Measurements from ENCODE around the gene TRIM43. TPM values are rescaled to one million over a fixed set of nuclear protein-coding genes. Genes with fewer than 3 reads are reported as not detected.
"Not testable (repeated sequence)": the region's sequence is repeated elsewhere in the genome, so short reads cannot be mapped to it uniquely, and the experiment has no call there.

TRIM43 gene
- total RNA-seq (not detected), polyA plus RNA-seq (not detected)

DNA sequence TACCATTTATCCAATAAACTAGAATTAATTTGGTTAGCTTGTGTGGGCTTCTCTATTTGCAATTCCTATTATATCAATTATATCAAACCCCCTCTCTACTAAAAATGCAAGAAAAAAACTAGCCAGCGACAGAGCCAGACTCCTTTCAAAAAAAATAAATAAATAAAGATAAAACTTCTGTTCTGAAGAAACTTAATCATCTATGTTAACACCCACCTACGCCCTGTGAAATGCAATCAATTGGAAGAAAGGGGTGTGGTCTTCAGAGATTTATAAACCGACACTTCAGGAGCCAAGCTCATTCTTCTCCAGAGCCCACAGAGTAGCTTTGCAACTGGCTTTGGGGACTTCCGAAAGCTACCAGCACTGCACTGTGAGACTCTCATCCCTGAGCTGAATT, at the start of gene TRIM43:
Gene TRIM43 (plus strand): TSS at position 301 of the 400 bp plus-strand sequence. CDS start 2,023 bp downstream, outside the sequence.
- H3K9me3 ChIP-seq; intact Hi-C loops (cut with DNase I): not testable (repeated sequence)
- 91 to 100% methylated on average over 1 of the region's 4 CpGs for WGBS, 2 donors

GRCh38 chr2:95551055-95551568, 40.7 kb upstream of the TRIM43 start:
- TF ChIP-seq POLR2AphosphoS5 (IDR thresholded peaks at IDR 0.05): no peak
- TF ChIP-seq POLR2A (IDR thresholded peaks at IDR 0.05): no peak
- TF ChIP-seq CTCF (IDR thresholded peaks at IDR 0.05): no peak
- no peak for TF ChIP-seq EP300 (IDR thresholded peaks at IDR 0.05)
- H3K9me3 ChIP-seq: no peaks in the 10 kb centered on the region
- no peaks in the 10 kb centered on the region for H3K27me3 ChIP-seq
- H3K4me1 ChIP-seq: no peaks in the 10 kb centered on the region
- DNase-seq: no peak
- intact Hi-C loops (cut with DNase I): no loop called here
- H3K27ac ChIP-seq: no peak overlapping the region
- no peaks in the 10 kb centered on the region for H3K36me3 ChIP-seq
- no peak overlapping the region for H3K4me3 ChIP-seq
- WGBS, 2 donors: 63 to 79% methylated on average over 17 of the region's 17 CpGs

More for the DNA sequence above, at the start of gene TRIM43:
- not testable (repeated sequence) for H3K36me3 ChIP-seq, DNase-seq, H3K4me3 ChIP-seq, H3K27ac ChIP-seq, H3K4me1 ChIP-seq, H3K27me3 ChIP-seq

DNA sequence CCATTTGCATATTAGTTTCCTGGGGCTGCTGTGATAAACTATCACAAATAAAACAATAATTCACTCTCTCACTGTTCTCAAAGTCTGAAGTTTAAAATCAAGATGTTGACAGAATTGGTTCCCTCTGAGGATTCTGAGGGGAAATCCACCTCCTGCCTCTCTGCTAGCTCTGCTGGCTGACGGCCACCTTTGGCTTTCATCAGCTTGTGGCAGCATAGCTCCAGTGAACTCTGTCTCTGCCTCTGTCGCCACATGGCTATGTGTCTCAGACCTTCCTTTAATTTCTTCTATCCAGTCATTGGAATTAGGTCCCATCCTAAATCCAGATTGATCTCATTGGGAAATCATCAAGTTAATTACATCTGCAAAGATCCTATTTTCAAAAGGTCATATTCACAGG, 38.9 kb upstream of the TRIM43 start:
- Histone ChIP-seq H3K4me3 (no peak overlapping the region), H3K4me1 (no peaks in the 10 kb centered on the region), H3K9me3 (no peaks in the 10 kb centered on the region), H3K27ac (no peak overlapping the region), H3K27me3 (no peaks in the 10 kb centered on the region), H3K36me3 (no peaks in the 10 kb centered on the region)
- intact Hi-C loops (cut with DNase I): no loop called here
- no peak for TF ChIP-seq POLR2AphosphoS5 (IDR thresholded peaks at IDR 0.05)
- TF ChIP-seq POLR2A (IDR thresholded peaks at IDR 0.05): no peak
- no peak for TF ChIP-seq CTCF (IDR thresholded peaks at IDR 0.05)
- no peak for TF ChIP-seq EP300 (IDR thresholded peaks at IDR 0.05)
- DNase-seq: no peak
- WGBS, 2 donors: 58 to 71% methylated on average over 2 of the region's 2 CpGs

DNA sequence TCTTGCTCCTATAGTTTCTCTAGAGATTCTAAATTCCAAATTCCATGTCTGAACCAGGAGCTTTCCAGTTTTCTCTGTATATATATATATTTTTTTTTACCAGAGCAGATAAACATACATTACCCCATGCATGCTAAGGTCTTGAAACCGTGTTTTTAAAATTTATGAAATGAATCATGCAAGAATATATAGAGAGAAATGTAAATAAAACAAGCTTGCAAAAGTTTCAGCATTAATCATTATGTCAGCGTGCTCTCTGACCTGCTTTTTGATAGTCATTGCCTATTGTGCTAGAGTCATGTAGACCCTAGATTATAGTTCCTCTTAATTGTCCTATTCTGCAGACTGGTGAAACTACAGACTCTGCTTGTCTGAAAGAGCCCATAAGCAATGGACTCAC, 22.6 kb upstream of the TRIM43 start:
- no peak for DNase-seq
- H3K4me1 ChIP-seq: no peaks in the 10 kb centered on the region
- 18 to 54% methylated on average over 2 of the region's 2 CpGs for WGBS, 2 donors
- no peak overlapping the region for H3K27ac ChIP-seq
- TF ChIP-seq EP300 (IDR thresholded peaks at IDR 0.05): no peak
- TF ChIP-seq POLR2A (IDR thresholded peaks at IDR 0.05): no peak
- no peak for TF ChIP-seq CTCF (IDR thresholded peaks at IDR 0.05)
- no peak for TF ChIP-seq POLR2AphosphoS5 (IDR thresholded peaks at IDR 0.05)
- H3K27me3 ChIP-seq: no peaks in the 10 kb centered on the region
- no peak overlapping the region for H3K4me3 ChIP-seq
- no peaks in the 10 kb centered on the region for H3K9me3 ChIP-seq
- no peaks in the 10 kb centered on the region for H3K36me3 ChIP-seq
- intact Hi-C loops (cut with DNase I): no loop called here

DNA sequence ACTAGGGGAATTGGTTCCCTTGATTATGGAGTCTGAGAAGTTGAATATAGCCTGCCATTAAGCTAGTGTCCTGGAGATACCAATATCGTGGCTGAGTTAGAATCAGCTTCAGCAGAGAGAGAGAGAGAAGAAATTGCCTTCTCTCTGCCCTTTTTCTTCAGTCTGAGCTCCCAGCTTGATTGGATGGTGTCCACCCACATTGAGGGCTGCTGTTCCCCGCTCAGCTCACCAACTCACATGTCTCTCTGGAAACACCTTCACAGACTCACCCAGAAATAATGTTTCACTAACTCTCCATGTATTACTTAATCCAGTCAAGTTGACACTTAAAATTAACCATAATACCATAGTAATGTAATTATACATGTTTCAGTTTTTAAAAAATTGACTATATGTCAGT, 17.9 kb upstream of the TRIM43 start:
- no peaks in the 10 kb centered on the region for H3K9me3 ChIP-seq
- no peak overlapping the region for H3K4me3 ChIP-seq
- intact Hi-C loops (cut with DNase I): no loop called here
- H3K27me3 ChIP-seq: no peaks in the 10 kb centered on the region
- H3K27ac ChIP-seq: no peak overlapping the region
- no peaks in the 10 kb centered on the region for H3K4me1 ChIP-seq
- H3K36me3 ChIP-seq: no peaks in the 10 kb centered on the region
- no peak for TF ChIP-seq EP300 (IDR thresholded peaks at IDR 0.05)
- TF ChIP-seq CTCF (IDR thresholded peaks at IDR 0.05): no peak
- no peak for TF ChIP-seq POLR2A (IDR thresholded peaks at IDR 0.05)
- TF ChIP-seq POLR2AphosphoS5 (IDR thresholded peaks at IDR 0.05): no peak
- WGBS, 2 donors: 85 to 86% methylated on average over 2 of the region's 2 CpGs
- DNase-seq: no peak

All from sigmoid colon (tissue), 7 donors.